Measurements from ENCODE around the gene KCNMB2.

DNA sequence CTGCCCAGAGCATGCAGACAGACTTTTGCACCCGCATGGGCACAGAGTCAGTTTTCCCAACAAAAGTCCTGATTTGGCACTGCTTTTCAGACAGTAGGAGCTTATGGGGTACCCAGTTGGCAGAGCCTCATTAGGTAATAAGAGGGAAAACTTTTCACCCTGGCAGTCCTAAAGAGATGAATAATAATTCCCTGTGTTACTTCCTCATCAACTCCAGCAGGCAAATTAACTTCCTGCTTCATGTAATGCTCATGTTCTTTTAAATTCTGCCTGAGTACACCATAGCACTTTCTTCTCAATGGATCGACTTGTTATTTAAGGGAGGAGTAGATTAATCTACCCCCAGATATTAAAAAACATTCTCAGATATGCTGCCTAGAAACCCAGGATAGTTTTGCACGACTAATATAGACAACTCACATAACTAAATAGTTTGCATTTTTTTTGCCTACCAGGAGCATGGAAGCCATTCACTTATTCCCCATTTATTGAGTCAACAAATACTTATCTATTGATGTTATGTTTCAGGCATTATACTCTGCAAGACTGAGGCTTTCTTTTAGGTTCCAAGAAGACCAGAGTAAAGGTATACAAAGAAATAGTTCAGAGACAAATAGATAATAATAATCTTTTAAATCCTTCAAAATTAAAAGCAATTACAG is 214.5 kb downstream of the KCNMB2 start:
- TF ChIP-seq EZH2 (IDR thresholded peaks at IDR 0.05; ENCODE audit: borderline replicate concordance) (no peak), EZH2phosphoT487 (IDR thresholded peaks at IDR 0.05; ENCODE audit: low read depth, severe bottlenecking, unreplicated experiment) (no peak)
- TF ChIP-seq, protein P1, sequence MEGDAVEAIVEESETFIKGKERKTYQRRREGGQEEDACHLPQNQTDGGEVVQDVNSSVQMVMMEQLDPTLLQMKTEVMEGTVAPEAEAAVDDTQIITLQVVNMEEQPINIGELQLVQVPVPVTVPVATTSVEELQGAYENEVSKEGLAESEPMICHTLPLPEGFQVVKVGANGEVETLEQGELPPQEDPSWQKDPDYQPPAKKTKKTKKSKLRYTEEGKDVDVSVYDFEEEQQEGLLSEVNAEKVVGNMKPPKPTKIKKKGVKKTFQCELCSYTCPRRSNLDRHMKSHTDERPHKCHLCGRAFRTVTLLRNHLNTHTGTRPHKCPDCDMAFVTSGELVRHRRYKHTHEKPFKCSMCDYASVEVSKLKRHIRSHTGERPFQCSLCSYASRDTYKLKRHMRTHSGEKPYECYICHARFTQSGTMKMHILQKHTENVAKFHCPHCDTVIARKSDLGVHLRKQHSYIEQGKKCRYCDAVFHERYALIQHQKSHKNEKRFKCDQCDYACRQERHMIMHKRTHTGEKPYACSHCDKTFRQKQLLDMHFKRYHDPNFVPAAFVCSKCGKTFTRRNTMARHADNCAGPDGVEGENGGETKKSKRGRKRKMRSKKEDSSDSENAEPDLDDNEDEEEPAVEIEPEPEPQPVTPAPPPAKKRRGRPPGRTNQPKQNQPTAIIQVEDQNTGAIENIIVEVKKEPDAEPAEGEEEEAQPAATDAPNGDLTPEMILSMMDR (IDR thresholded peaks at IDR 0.05; ENCODE audit: poor library complexity), result no peak

Measured in hepatocyte (in vitro differentiated cells).